K562 (cell line): ENCODE data around the gene CST6.

Experiments used
- EP300 ChIP-seq: IDR thresholded peaks from 2 replicates; pipeline ENCODE4 v1.6.1; 2012; ENCODE audit warnings: low read length, improper control_type of control experiment
- EZH2 ChIP-seq: IDR thresholded peaks from 2 replicates; pipeline ENCODE4 v1.6.1; 2012; ENCODE audit warnings: low read depth, mild to moderate bottlenecking, inconsistent platforms, low read length, borderline replicate concordance
- HNRNPK ChIP-seq: fragments of 200-400 bp; formaldehyde crosslinking; IDR thresholded peaks from one replicate; pipeline ENCODE4 v1.6.1; 2018; ENCODE audit warnings: mild to moderate bottlenecking, low read depth, low read length; ENCODE audit not compliant: poor library complexity, severe bottlenecking
- MAFG ChIP-seq: fragments of 450-650 bp; conservative IDR thresholded peaks from 2 replicates; pipeline ENCODE4 v1.6.1; 2016; ENCODE audit warnings: missing genetic modification characterization, missing compliant biosample characterization
- MECOM ChIP-seq: fragments of 250-450 bp; sonication (Bioruptor Pico); IDR thresholded peaks from 2 replicates; pipeline ENCODE4 v1.8.0; 2022; ENCODE audit warnings: inconsistent platforms
- NR1H2 ChIP-seq: sonication (generic); formaldehyde crosslinking; IDR thresholded peaks from 2 replicates; pipeline ENCODE4 v1.4.0; 2020; ENCODE audit warnings: mild to moderate bottlenecking, missing genetic modification reagents
- TF ChIP-seq, protein P1 (sequence below), 2 experiments: IDR thresholded peaks; 2 replicates each; pipeline ENCODE4 v1.6.1; 2011; ENCODE audit warnings: borderline replicate concordance in 1 of 2, control low read depth in 1 of 2, low read depth in 1 of 2, low read length in 1 of 2, mild to moderate bottlenecking in 1 of 2, mixed read lengths in 1 of 2, moderate library complexity in 1 of 2; ENCODE audit not compliant: insufficient read depth in 1 of 2, insufficient read length in 1 of 2, poor library complexity in 1 of 2, severe bottlenecking in 1 of 2; ENCODE audit errors: extremely low read depth in 1 of 2
- TF ChIP-seq, protein P2 (sequence below), 2 experiments: fragments of 450-650 bp in 1 of 2; sonication (generic) in 1 of 2; formaldehyde crosslinking in 1 of 2; IDR thresholded peaks in 1 of 2; conservative IDR thresholded peaks in 1 of 2; 2 replicates each; pipeline versions ENCODE4 v1.6.1 to v1.8.1; 2016 to 2023; ENCODE audit warnings: mild to moderate bottlenecking in 2 of 2, moderate library complexity in 2 of 2, inconsistent platforms in 1 of 2, missing genetic modification reagents in 1 of 2
- TF ChIP-seq, protein P3 (sequence below), 2 experiments: IDR thresholded peaks; 2 replicates each; pipeline ENCODE4 v1.6.1; 2012; ENCODE audit warnings: improper control_type of control experiment in 2 of 2, low read depth in 2 of 2, low read length in 2 of 2, borderline replicate concordance in 1 of 2
- TF ChIP-seq, protein P4 (sequence below): IDR thresholded peaks from 3 replicates; pipeline ENCODE4 v1.6.1; 2011; ENCODE audit warnings: borderline replicate concordance, mild to moderate bottlenecking; ENCODE audit not compliant: insufficient read length, insufficient read depth

DNA sequence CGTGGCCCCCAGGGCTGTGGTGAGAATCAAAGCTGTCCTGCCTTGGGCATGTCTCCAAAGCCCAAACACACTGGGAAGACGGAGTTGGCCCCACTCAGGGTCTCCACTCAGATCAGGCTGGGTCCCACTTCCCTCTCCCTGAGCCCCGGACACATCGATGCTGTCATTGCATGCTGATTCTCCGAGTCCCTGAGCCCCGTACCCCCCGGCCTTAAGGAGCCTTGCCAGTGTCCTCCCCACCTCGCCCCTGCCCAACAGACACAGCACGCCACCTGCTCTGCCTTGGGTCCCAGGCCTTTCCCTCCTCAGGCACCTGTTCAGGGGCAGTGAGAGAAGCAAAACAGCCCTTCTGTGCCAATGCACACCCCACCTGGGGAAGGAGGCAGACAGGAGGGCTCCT lies 24.5 kb upstream of the CST6 start:
- TF ChIP-seq HNRNPK (no peak), NR1H2 (CRISPR knock-in tag) (no peak), MECOM (CRISPR knock-in tag) (no peak), EP300 (no peak), EZH2 (no peak), MAFG (tag) (no peak)
- TF ChIP-seq, protein P1, sequence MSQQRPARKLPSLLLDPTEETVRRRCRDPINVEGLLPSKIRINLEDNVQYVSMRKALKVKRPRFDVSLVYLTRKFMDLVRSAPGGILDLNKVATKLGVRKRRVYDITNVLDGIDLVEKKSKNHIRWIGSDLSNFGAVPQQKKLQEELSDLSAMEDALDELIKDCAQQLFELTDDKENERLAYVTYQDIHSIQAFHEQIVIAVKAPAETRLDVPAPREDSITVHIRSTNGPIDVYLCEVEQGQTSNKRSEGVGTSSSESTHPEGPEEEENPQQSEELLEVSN (IDR thresholded peaks at IDR 0.05; ENCODE audit: borderline replicate concordance in 1 of 2, extremely low read depth in 1 of 2, insufficient read depth in 1 of 2, insufficient read length in 1 of 2, low read depth in 1 of 2, low read length in 1 of 2, poor library complexity in 1 of 2, severe bottlenecking in 1 of 2), result no peak
- TF ChIP-seq, protein P2, sequence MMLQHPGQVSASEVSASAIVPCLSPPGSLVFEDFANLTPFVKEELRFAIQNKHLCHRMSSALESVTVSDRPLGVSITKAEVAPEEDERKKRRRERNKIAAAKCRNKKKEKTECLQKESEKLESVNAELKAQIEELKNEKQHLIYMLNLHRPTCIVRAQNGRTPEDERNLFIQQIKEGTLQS (IDR thresholded peaks at IDR 0.05), result no peak
- TF ChIP-seq, protein P2 (CRISPR knock-in tag; conservative IDR thresholded peaks at IDR 0.05), result no peak
- TF ChIP-seq, protein P3, sequence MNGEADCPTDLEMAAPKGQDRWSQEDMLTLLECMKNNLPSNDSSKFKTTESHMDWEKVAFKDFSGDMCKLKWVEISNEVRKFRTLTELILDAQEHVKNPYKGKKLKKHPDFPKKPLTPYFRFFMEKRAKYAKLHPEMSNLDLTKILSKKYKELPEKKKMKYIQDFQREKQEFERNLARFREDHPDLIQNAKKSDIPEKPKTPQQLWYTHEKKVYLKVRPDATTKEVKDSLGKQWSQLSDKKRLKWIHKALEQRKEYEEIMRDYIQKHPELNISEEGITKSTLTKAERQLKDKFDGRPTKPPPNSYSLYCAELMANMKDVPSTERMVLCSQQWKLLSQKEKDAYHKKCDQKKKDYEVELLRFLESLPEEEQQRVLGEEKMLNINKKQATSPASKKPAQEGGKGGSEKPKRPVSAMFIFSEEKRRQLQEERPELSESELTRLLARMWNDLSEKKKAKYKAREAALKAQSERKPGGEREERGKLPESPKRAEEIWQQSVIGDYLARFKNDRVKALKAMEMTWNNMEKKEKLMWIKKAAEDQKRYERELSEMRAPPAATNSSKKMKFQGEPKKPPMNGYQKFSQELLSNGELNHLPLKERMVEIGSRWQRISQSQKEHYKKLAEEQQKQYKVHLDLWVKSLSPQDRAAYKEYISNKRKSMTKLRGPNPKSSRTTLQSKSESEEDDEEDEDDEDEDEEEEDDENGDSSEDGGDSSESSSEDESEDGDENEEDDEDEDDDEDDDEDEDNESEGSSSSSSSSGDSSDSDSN (IDR thresholded peaks at IDR 0.05; ENCODE audit: borderline replicate concordance in 1 of 2, low read depth in 2 of 2, low read length in 2 of 2), result no peak
- TF ChIP-seq, protein P4, sequence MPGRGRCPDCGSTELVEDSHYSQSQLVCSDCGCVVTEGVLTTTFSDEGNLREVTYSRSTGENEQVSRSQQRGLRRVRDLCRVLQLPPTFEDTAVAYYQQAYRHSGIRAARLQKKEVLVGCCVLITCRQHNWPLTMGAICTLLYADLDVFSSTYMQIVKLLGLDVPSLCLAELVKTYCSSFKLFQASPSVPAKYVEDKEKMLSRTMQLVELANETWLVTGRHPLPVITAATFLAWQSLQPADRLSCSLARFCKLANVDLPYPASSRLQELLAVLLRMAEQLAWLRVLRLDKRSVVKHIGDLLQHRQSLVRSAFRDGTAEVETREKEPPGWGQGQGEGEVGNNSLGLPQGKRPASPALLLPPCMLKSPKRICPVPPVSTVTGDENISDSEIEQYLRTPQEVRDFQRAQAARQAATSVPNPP, result no peak
